GM23248 (cell line): ENCODE measurements around the gene CEP112. TPM values are rescaled to one million over a fixed set of nuclear protein-coding genes. Genes with fewer than 3 reads are reported as not detected.

Experiments
- DNase-seq: peaks from one replicate; pipeline ENCODE4 v3.0.0-alpha.2; 2015
- H2AFZ ChIP-seq: fragments of 200-600 bp; sonication (generic); 2 replicates; pipeline ENCODE4 v1.6.1; 2016; ENCODE audit warnings: antibody characterized with exemption
- H3F3A ChIP-seq: fragments of 200-600 bp; sonication (generic); 2 replicates; pipeline ENCODE4 v1.6.1; 2016; ENCODE audit warnings: mild to moderate bottlenecking, antibody characterized with exemption, mixed run types; ENCODE audit not compliant: insufficient read depth
- H3K27ac ChIP-seq: fragments of 200-600 bp; sonication (generic); 2 replicates; pipeline ENCODE4 v1.5.1; 2016; ENCODE audit warnings: mild to moderate bottlenecking
- H3K27me3 ChIP-seq: fragments of 200-600 bp; sonication (generic); replicated peaks from 2 replicates; pipeline ENCODE4 v1.6.1; 2016; ENCODE audit warnings: mild to moderate bottlenecking; ENCODE audit not compliant: insufficient read depth
- H3K36me3 ChIP-seq: fragments of 200-600 bp; sonication (generic); 2 replicates; pipeline ENCODE4 v1.6.1; 2016; ENCODE audit warnings: low read depth, mild to moderate bottlenecking
- H3K4me1 ChIP-seq: fragments of 200-600 bp; sonication (generic); 2 replicates; pipeline ENCODE4 v1.6.1; 2016; ENCODE audit warnings: mild to moderate bottlenecking; ENCODE audit not compliant: insufficient read depth
- H3K4me2 ChIP-seq: fragments of 200-600 bp; sonication (generic); one replicate; pipeline ENCODE4 v1.6.1; 2016; ENCODE audit warnings: mild to moderate bottlenecking; ENCODE audit not compliant: unreplicated experiment
- H3K4me3 ChIP-seq: fragments of 200-600 bp; sonication (generic); 2 replicates; pipeline ENCODE4 v1.5.1; 2016; ENCODE audit warnings: mild to moderate bottlenecking
- H3K79me2 ChIP-seq: fragments of 200-600 bp; sonication (generic); 2 replicates; pipeline ENCODE4 v1.6.1; 2016; ENCODE audit warnings: mild to moderate bottlenecking; ENCODE audit not compliant: insufficient read depth
- H3K9ac ChIP-seq: fragments of 200-600 bp; sonication (generic); 2 replicates; pipeline ENCODE4 v1.6.1; 2016; ENCODE audit warnings: mild to moderate bottlenecking
- H3K9me2 ChIP-seq: fragments of 200-600 bp; sonication (generic); 2 replicates; pipeline ENCODE4 v1.6.1; 2016; ENCODE audit warnings: mixed run types, mild to moderate bottlenecking, moderate library complexity; ENCODE audit not compliant: insufficient read depth
- H3K9me3 ChIP-seq: fragments of 200-600 bp; sonication (generic); one replicate; pipeline ENCODE4 v1.6.1; 2017; ENCODE audit warnings: low read depth
- H4K20me1 ChIP-seq: fragments of 200-600 bp; sonication (generic); 2 replicates; pipeline ENCODE4 v1.6.0; 2016; ENCODE audit not compliant: insufficient read depth
- EZH2 ChIP-seq: fragments of 200-600 bp; sonication (generic); IDR thresholded peaks from 2 replicates; pipeline ENCODE4 v1.6.1; 2018; ENCODE audit warnings: antibody characterized with exemption, mild to moderate bottlenecking; ENCODE audit not compliant: insufficient read depth, poor library complexity, severe bottlenecking
- EZH2phosphoT487 ChIP-seq: fragments of 200-600 bp; sonication (generic); IDR thresholded peaks from 2 replicates; pipeline ENCODE4 v1.6.1; 2018; ENCODE audit warnings: antibody characterized with exemption, moderate library complexity, mild to moderate bottlenecking, low read depth; ENCODE audit not compliant: insufficient read depth
- WGBS, 2 experiments: methylation state at CpG; one replicate each; pipeline ENCODE4 v1.1.6; 2015 to 2017; ENCODE audit warnings: low lambda C conversion rate in 2 of 2, low coverage in 1 of 2; ENCODE audit errors: missing lambda C conversion rate in 2 of 2; 5-methylcytosine and 5-hydroxymethylcytosine counted together
- in situ Hi-C: fragments of 300-500 bp; cut with MboI; formaldehyde crosslinking; loops from 2 replicates; pipeline ENCODE4 v1.15.0; 2020
- polyA plus RNA-seq: library from polyadenylated mRNA; unstranded; fragments of >200 nt; fragmentation: Nextera tagmentation; extraction: Ambion mirVana; gene quantifications from 2 replicates; pipeline ENCODE4 v1.2.1, GENCODE V29; 2016
- total RNA-seq: library from RNA; depleted of rRNA; stranded (reverse); fragments of >200 nt; shearing (Covaris generic); gene quantifications from 2 replicates; pipeline ENCODE4 v1.2.3, GENCODE V29; 2014

The CEP112 gene
- total and polyA plus RNA-seq, 2 experiments from 2014 or later = 8.1 to 14.8 TPM

DNA sequence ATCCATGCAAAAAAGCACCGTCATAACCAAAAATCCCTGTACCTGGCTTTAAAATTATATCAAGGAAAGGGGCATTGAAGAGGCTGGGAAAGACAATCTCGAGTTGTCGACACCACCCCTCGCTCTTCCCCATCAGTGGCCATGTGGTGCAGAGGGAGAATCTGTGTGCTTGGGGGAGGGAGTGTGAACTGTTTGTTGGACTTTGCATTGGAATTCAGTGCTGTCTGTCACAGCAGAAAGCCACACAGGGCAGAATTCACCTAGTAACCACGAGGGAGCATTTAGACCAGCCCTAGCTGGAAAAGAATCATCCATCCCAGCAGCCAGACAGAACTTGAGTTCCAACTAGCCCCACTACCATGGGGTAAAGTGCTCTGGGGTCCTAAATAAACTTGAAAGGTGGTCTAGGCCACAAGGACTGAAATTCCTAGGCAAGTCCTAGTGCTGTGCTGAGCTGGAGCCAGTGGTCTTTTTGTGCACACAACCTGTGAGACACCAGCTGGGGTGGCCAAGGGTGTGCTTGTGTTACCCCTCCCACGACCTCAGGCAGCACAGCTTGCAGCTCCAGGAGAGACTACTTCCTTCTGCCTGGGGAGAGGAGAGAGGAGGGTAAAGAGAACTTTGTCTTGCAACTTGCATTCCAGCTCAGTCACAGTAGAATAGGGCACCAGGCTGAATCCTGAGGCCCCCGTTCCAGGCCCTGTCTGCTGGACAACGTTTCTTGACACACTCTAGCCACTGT, 11.5 kb upstream of the CEP112 start:
- in situ Hi-C loops = loop anchor here (25.0 kb wide), 1 partner anchor 709 kb away; no protein-coding TSS in a partner anchor
- H3K4me1 ChIP-seq = no peaks in the 10 kb centered on the region
- no peaks in the 10 kb centered on the region for H3K9me3 ChIP-seq
- no peak overlapping the region for H3K4me2 ChIP-seq
- H3K9me2 ChIP-seq = no peaks in the 10 kb centered on the region
- H3K79me2 ChIP-seq = no peaks in the 10 kb centered on the region
- no peaks in the 10 kb centered on the region for H4K20me1 ChIP-seq
- H3K4me3 ChIP-seq = no peak overlapping the region
- TF ChIP-seq EZH2 = no peak
- TF ChIP-seq EZH2phosphoT487 = no peak
- DNase-seq = no peak
- H3K27ac ChIP-seq = no peak overlapping the region
- no peaks in the 10 kb centered on the region for H3F3A ChIP-seq
- no peak overlapping the region for H3K9ac ChIP-seq
- WGBS, 2 experiments = 73 to 77% methylated on average over 8 of the region's 8 CpGs
- H3K36me3 ChIP-seq = no peaks in the 10 kb centered on the region
- H3K27me3 ChIP-seq = no peaks in the 10 kb centered on the region; the same call in 1 of the 2 replicates
- H2AFZ ChIP-seq = no peak overlapping the region

DNA sequence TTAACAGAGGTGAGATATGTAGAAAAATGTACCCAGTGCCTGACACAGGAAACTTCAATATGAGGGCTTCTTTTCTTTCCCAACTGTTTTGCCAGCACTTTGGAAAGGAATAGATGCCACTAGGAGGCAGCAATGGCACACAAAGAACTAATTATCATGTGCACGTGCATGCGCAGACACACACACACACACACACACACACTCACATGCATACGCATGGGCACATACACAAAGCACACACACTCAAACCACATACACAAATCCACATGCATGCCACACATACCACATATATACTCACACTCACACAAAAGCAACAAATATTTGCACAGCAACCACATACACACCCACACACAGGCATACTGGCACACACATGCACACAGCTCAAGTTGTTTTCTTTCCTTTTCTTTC, 8.8 kb upstream of the CEP112 start:
- Histone ChIP-seq H3K4me2 (no peak overlapping the region), H3K27me3 (no peaks in the 10 kb centered on the region; the same call in 1 of the 2 replicates), H2AFZ (no peak overlapping the region), H3K27ac (no peak overlapping the region), H3K9ac (no peak overlapping the region), H3K36me3 (no peaks in the 10 kb centered on the region), H3K9me3 (no peaks in the 10 kb centered on the region), H3K9me2 (no peaks in the 10 kb centered on the region), H3F3A (no peaks in the 10 kb centered on the region), H3K4me3 (no peak overlapping the region), H3K4me1 (no peaks in the 10 kb centered on the region), H4K20me1 (no peaks in the 10 kb centered on the region), H3K79me2 (no peaks in the 10 kb centered on the region)
- WGBS, 2 experiments = 2 to 3% methylated on average over 3 of the region's 3 CpGs
- TF ChIP-seq EZH2 (no peak), EZH2phosphoT487 (no peak)
- peak; percentile 74 for DNase-seq
- in situ Hi-C loops = loop anchor here (25.0 kb wide), 1 partner anchor 712 kb away; no protein-coding TSS in a partner anchor

DNA sequence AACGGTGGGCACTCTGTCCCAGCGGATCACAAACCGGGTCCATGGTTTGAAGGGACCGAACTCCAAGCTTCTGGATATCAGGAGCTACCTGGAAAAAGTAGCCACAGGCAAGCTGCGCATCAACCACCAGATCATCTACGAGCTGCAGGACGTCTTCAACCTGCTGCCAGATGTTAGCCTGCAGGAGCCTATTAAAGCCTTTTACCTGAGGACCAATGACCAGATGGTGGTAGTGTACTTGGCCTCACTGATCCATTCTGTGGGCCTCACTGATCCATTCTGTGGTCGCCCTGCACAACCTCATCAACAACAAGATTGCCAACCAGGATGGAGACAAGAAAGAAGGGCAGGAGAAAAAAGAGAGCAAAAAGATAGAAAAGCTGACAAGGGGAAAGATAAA, 6.3 kb upstream of the CEP112 start:
- TF ChIP-seq EZH2phosphoT487 (no peak), EZH2 (no peak)
- Histone ChIP-seq H3K9ac (no peak overlapping the region), H3K9me2 (no peaks in the 10 kb centered on the region), H3K27ac (no peak overlapping the region), H3K27me3 (no peaks in the 10 kb centered on the region; the same call in 1 of the 2 replicates), H3K4me1 (no peaks in the 10 kb centered on the region), H2AFZ (no peak overlapping the region), H4K20me1 (no peaks in the 10 kb centered on the region), H3K4me2 (no peak overlapping the region), H3F3A (peaks cover 1% of the 10 kb centered on the region; the same call in 1 of the 2 replicates), H3K36me3 (no peaks in the 10 kb centered on the region), H3K79me2 (no peaks in the 10 kb centered on the region), H3K4me3 (no peak overlapping the region), H3K9me3 (no peaks in the 10 kb centered on the region)
- WGBS, 2 experiments = 94 to 95% methylated on average over 8 of the region's 8 CpGs
- DNase-seq = no peak
- in situ Hi-C loops = no loop called here

DNA sequence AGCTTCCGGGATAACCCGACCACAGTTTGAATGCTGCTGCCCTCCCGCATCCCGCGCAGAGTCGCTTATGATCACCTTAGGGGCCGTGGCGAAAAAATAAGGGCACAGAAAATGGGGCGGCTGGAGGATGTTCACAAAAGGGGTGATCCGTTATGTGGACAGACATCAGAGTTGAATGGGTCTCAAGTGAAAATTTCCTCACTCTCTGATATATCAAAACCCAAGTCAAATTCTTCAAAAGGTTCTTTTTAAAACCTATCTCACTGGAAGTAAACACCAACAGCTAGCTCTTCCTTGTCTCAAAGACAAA, 400 bp upstream of the CEP112 start:
- Histone ChIP-seq H3K9me3 (no peaks in the 10 kb centered on the region), H3K4me3 (peak overlapping the region; percentile 79), H3K9ac (peak overlapping the region; percentile 85), H2AFZ (peak overlapping the region; percentile 86), H4K20me1 (no peaks in the 10 kb centered on the region), H3F3A (peaks cover 23% of the 10 kb centered on the region), H3K27ac (peak overlapping the region; percentile 38), H3K4me1 (peaks cover 12% of the 10 kb centered on the region), H3K27me3 (no peaks in the 10 kb centered on the region), H3K9me2 (no peaks in the 10 kb centered on the region), H3K79me2 (peaks cover 13% of the 10 kb centered on the region), H3K36me3 (no peaks in the 10 kb centered on the region), H3K4me2 (peak overlapping the region; percentile 86)
- WGBS, 2 experiments = 5 to 10% methylated on average over 10 of the region's 10 CpGs
- TF ChIP-seq EZH2 (no peak), EZH2phosphoT487 (no peak)
- no peak for DNase-seq
- in situ Hi-C loops = no loop called here
